SKM-1 (cell line): ENCODE results near the gene BEST3.

ENCODE experiments used
- DNase-seq: peaks from one replicate; lab custom pipeline; 2025; ENCODE audit not compliant: unreplicated experiment; lab: John Stamatoyannopoulos, UW

The BEST3 gene

GRCh38 chr12:69698769-69699540, at the start of gene BEST3:
Gene BEST3, minus strand, starts transcription at chr12:69699303. Its CDS starts 1,505 bp downstream, at chr12:69697798.
- no peak for DNase-seq

GRCh38 chr12:69744109-69744508, 45.0 kb upstream of the BEST3 start:
- no peak for DNase-seq

- peak; percentile 27 for DNase-seq
Measured at GRCh38 chr12:69739287-69740191, 40.4 kb upstream of the BEST3 start.

- DNase-seq: peak; percentile 23
Measured at GRCh38 chr12:69738351-69739286, 39.5 kb upstream of the BEST3 start, which contains the start of gene RAB3IP. Gene RAB3IP, plus strand, starts transcription at chr12:69738860. Its CDS starts 16,549 bp downstream, at chr12:69755409.

GRCh38 chr12:69733638-69734037, 34.5 kb upstream of the BEST3 start:
- DNase-seq: no peak

- DNase-seq: no peak
Measured at GRCh38 chr12:69732088-69732487, 33.0 kb upstream of the BEST3 start.

GRCh38 chr12:69726922-69727321, 27.8 kb upstream of the BEST3 start:
- no peak for DNase-seq

GRCh38 chr12:69720750-69721149, 21.6 kb upstream of the BEST3 start:
- no peak for DNase-seq

- DNase-seq: no peak
Measured at GRCh38 chr12:69719336-69720316, 20.5 kb upstream of the BEST3 start.

- DNase-seq: no peak
Measured at GRCh38 chr12:69714542-69714941, 15.4 kb upstream of the BEST3 start.

- DNase-seq: no peak
Measured at GRCh38 chr12:69712826-69713225, 13.7 kb upstream of the BEST3 start.

- no peak for DNase-seq
Measured at GRCh38 chr12:69708649-69709048, 9.5 kb upstream of the BEST3 start.

- DNase-seq: no peak
Measured at GRCh38 chr12:69704357-69704756, 5.3 kb upstream of the BEST3 start.

- DNase-seq: no peak
Measured at GRCh38 chr12:69703146-69703642, 4.1 kb upstream of the BEST3 start.

- no peak for DNase-seq
Measured at GRCh38 chr12:69701826-69702225, 2.7 kb upstream of the BEST3 start.

- DNase-seq: no peak
Measured at GRCh38 chr12:69698054-69698453, 1.0 kb downstream of the BEST3 start.

- no peak for DNase-seq
Measured at GRCh38 chr12:69694123-69694522, 5.0 kb downstream of the BEST3 start.

GRCh38 chr12:69689638-69690037, 9.5 kb downstream of the BEST3 start:
- no peak for DNase-seq
